CD4-positive, alpha-beta T cell treated with Interleukin-1 beta for 1 hour (primary cell): Measurements from ENCODE around the gene IPO7.

ENCODE experiments used
- DNase-seq, 2 donors: peaks; one replicate each; pipeline ENCODE4 v3.0.0-alpha.2; 2020 to 2022

The IPO7 gene

DNA sequence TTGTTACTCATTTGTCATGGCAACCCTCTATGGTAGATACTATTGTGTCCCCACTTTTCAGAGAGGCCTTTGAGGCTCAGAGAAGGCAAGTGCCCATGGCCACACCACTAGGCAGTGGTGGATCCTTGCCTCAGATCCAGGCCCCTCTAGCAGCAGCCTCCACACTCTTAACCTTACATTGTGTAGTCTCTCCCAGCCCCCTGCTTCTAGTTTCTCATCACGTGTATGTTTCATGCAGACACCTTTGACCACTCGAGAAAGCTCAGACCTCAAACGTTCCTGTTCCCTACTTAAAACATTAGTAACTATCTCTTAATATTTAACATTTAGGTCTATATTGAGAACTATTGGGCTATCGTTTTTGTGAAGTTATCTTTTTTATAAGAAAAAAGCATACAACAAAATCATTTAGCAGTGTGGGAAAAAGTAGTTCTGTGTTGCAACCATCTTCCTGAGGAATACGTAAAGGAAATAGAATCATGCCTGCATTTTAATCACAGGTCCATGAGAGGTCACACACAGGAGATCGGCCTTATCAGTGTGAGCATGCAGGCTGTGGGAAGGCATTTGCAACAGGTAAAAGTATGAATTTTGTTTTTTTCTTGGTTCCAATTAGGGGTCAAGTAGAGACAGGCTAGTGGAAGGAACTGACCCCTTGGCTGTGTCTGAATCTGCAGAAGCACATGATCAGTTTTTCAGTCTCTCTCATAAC is 111.5 kb downstream of the IPO7 start:
- DNase-seq = no peak
